KBM-7 (cell line): ENCODE measurements around the gene PARD6G.

Experiments used
- DNase-seq: peaks from one replicate; pipeline ENCODE4 v3.0.0-alpha.2; 2015
- in situ Hi-C: fragments of 300-500 bp; cut with MboI; formaldehyde crosslinking; loops from 2 replicates; pipeline ENCODE4 v1.14.3; 2020; ENCODE audit warnings: low sequenced_read_pairs, low pct_unique_long_range_greater_than_20kb, mixed read lengths

The PARD6G gene

DNA sequence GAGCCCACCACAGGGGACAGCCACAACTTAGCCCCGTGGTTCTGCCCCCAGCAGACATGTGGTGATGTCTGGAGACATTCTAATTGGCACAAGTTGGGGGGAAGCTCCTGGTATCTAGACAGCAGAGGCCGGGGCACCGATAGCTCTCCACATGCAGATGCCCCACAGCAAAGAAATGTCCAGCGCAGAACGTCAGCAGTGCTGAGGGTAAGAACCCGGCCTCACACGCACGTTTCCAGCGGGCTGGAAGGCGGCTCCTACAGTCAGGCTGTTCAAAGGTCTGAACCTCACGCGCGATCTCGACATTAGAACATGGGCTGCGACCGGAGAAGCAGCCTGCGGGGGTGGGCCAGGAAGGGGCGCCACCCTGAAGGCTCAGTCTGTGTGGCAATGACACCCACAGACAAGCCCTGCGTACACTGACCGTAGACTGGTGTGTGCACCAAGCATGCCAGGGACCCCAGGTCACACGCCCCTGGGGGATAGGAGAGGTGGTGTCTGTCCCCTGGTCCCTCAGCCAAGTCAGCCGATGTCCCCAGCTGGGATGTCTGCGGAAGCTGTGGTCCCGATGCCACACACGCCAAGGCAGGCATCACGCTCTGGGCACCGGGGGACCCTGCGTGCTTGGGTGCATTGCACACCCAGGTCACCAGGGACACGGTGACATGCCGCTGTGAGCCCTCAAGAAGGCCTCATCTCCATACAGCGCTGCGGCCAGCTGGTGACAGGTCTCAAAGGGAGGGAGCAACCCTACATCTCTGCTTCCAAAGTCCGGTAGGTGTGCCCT, 66.3 kb downstream of the PARD6G start:
- no peak for DNase-seq
- in situ Hi-C loops, result no loop called here

DNA sequence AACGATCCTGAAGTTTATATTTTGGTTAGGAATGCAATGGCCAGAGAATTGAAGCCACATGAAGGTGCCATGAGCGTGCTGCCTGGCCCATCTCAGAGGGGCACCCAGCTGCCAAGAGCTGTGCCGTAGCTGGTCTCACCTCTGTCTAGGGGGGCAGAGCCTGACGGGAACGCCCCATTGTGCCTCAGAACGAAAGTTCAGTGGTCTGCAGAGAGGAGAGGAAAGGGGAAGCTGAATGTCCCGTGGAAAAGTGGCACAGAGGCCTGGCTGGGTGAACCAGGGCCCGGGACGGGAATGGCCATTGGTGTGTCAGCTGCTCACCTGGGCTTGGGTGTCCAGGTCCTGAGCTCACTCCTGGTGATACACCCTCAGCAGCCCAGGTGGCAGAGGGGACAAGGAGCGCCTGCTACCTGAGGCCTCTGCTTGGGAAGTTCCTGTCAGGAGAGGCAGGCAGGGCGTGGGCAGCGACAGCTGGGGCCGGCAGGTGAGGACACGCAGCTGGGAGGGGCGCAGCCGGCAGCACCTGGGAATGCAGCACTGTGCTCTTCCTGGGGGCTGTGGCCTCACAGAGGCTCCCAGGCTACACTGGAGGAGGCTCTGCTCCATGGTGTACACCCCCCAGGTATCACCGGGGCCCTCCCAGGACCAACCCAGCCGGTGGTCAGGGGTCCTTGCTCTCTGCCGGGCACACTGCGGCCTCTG, 67.3 kb downstream of the PARD6G start:
- no peak for DNase-seq
- in situ Hi-C loops, result no loop called here

DNA sequence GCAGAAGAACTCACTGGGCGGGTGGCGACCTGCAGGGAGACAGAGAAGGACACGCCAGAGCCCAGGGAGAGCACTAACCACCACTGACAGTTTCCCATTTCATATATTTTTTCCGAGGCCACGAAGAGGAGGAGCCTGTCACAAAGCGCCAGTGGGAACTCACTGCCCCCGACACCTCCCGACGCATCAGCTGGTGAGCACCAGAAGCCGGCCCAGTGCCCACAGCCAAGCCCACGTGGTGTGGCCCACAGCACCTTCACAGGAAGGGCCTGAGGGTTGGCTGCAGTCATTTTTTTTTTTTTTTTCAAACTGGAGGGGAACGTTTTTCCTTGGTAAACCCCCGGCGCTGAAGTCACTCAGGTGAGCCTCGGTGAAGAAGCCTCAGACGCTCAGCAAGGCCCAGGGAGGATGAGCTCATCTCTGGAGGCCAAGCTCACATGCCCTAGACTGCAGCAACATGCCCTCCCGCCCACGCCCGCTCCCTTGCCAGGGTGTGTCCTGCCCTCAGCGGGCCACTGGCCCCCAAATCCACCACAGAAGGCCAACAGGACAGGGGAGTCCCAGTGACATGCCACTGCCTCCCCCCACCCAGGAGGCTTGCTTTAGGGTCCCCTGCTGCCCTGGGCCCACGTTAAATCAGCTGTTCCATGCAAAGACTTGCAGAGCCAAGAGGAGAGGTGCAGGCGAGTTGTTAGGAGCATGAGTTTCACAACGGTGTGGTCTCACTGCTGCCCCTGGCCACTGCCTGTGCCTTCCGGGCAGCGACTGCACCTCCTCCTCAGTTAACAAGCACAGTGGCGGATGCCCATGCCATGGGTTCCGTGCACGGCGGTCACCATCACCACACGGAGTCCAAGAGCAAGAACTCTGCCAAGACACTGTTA, 68.1 kb downstream of the PARD6G start:
- in situ Hi-C loops, result no loop called here
- no peak for DNase-seq

DNA sequence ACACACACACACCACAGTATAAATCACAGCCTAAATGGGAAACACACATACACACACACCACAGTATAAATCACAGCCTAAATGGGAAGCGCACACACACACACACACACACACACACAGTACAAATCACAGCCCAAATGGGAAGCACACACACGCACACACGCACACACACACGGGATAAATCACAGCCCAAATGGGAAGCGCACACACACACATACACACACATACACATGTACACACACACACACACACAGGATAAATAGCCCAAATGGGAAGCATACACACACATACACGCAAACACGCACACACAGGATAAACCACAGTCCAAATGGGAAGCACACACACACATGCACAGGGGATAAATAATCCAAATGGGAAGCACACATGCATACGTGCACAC, 70.2 kb downstream of the PARD6G start:
- no peak for DNase-seq
- in situ Hi-C loops, result no loop called here

DNA sequence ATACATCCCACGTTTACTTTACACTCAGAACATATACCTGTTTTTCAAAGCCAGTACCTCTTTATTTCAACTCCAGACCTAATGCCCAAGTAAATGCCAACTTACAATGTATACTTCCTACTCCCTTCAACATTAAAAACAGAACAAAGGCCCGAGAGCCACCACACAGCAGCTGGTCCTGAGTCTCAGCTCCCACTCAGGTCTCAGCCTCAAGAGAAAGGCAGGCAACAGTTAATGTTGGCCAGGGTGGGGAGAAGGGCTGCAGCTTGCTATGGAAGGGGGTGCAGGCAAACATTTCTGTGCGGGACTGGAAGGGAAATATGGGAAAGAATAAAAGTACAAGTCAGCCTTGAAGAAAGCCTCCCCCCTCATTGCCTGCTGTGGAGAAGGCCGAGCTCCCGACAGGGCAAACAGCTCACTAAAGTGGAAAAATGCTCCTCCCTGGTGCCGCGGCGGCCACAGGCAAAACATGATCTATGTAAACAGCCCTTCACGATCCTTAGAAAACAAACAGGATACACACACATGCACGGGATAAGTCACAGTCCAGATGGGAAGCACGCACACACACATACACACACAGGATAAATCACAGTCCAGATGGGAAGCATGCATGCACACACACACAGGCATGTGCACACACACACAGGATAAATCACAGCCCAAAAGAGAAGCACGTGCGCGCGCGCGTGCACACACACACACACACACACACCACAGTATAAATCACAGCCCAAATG, 70.8 kb downstream of the PARD6G start:
- no peak for DNase-seq
- in situ Hi-C loops, result no loop called here

DNA sequence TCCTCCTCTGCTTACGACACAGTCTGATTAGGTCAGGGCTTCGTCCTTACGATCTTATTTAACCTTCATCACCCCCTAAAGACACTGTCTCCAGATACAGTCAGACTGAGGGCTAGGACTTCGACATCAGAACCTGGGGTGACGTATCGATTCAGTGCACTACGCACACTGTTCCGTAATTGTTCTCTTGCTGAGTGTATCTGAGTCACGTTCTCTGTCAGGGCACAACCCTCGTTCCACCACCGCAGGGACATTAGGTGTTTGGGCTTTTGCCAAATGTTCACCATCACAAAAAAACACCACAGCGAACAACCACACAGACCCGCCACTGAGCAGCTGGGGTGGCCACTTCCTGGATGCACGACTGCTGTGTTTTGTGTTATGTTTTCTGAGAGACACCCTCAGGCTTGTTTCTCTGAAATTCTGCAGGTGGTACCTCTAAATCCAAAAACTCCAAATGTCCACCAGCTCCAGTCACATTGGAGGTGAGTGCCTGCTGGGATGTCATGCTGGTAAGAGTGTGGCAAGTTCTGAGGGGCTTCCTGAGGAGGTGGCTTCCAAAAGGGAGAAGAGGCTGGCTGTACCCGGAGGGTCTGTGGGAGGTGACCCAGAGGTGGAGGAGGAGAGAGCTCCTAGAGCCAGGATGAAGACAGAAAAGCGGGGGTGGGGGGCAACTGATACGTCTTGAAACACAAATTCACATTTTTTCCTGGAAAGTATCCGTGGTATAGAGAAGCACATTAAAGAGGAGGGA, 71.7 kb downstream of the PARD6G start:
- in situ Hi-C loops, result no loop called here
- DNase-seq, result peak; percentile 6

DNA sequence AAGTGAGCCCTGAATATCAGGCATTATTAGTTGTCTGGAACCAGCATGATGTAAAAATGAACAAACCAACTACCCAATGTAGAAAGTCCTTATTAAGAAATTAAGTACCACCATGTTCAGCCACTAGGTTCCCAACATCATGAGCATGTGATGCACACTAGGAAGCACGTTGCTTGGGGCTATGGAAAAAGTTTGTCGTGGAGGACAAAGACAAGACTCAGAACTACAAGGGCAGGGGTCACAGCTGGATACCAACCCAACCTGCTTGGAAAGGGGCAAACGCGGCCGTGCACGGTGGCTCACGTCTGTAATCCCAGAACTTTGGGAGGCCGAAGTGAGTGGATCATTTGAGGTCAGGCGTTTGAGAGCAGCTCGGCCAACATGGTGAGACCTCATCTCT, 74.3 kb downstream of the PARD6G start:
- in situ Hi-C loops, result no loop called here

DNA sequence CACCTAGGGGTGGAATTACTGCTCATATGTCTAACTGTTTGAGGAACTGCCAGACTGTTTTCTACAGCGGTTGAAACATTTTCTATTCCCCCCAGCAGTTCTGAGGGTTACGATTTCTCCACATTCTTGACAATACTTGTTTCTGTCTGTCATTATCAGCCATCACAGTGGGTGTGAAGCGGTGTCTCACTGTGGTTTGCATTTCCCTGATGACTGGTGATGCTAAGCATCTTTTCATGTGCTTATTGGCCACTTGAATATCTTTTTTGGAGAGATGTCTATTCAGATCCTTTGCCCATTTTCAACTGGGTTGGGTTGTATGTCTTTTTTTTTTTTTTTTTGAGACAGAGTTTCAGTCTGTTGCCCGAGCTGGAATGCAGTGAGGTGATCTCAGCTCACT, 75.3 kb downstream of the PARD6G start:
- no peak for DNase-seq
- in situ Hi-C loops, result no loop called here

More for the DNA sequence above, 74.3 kb downstream of the PARD6G start:
- no peak for DNase-seq

DNA sequence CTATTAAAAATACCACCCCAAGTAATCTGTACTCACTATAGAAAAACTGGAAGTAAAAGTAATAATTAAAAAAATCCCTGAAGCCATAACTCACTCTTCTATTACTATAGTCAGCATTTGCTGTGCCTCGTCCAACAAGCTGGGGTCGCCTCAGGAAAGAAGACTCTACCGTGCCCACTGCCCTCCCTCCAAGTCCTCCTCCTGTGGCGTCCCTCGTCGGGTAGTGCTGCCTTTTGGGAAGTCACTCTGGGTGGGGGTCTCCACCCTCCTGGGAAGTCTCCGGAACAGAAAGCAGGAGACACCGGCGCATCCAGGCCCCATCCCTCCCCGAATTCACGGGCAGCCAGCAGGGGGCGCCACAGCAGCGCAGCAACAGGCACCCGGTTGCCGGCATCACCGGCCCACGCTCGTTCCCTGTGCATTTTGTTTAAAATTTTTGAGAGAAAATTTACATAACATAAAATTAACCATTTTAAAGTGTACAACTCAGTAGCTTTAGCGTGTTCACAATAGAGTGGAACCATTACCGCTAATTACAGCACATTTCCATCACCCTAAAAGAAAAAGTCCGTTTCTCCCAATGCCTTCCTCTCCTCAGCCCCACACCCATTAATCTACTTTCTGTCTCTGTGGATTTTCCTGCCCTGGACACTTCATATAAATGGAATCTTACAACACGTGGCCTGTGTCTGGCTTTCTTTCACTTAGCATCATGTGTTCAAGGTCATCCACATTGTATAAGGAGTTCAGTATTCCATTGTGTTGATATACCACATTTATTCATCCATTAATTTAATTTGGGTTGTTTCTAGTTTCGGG, 76.1 kb downstream of the PARD6G start:
- in situ Hi-C loops, result no loop called here
- peak; percentile 62 for DNase-seq

DNA sequence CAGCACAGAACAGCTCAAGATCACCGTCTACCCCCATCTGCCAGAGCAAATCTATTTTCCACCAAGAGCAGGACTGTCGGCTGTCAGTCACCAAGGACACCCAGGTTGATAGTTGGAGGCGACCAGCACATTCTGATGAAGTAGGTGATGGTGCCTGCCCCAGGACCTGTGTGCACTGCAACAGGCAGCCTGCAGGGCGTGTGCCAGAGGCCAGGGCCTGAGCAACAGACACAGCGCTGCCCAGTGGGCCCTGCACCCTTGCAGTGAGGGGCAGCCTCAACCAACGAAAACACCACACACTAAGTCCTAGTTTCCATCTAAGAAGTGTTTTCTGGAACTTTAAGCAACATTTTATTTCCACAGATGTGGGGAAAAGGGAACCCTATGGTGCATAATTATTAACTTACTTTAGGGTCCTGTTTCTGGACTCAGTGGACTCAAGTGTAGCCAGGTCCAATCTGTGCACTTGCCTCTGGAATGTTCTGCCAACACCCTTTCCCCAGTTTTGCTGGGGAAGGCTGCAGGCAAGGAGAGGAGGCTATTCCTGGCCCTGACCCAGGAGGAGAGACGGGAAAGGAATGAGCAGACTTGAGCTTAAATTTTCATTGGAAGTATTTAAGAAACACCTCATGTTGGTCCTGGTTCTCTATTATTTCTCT, 76.8 kb downstream of the PARD6G start:
- in situ Hi-C loops, result no loop called here
- DNase-seq, result no peak

DNA sequence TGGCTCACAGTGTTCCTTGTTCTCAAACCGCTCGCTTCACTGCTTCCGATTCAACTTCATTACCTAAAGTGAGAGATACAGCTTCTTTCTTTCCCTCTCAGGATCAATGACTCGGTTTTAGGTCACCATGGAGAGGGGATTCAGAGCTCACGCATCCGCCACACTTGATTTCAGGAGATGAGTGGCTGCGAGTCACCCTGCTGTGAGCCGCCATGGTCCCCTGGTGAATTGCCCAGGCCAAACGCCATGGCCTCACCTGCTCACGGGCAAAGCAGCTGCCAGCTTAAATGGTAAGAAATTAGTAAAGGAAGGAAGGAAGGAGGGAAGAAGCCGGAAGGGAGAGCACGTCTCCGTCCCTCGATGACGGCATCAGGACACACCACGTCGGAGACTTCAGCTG, 77.7 kb downstream of the PARD6G start:
- no peak for DNase-seq
- in situ Hi-C loops, result no loop called here

DNA sequence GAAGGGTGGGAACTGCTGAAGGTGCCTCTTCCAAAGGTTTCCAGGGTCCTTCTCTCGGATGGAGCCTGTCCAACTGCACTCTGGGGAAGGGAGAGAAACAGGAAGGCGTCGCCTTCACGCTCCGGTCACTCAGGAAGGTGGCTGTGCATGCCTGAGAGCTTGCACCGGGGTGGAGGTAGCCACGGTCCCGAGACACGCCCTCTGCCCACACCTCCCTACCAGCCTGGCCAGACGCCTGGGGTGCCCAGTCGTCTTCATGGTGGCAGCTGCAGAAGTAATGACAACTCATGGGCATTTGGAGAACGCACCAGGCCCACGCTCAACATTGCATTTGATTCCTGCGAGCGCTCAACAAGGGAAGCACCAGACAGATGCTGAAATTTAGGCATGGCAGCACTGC, 78.3 kb downstream of the PARD6G start:
- no peak for DNase-seq
- in situ Hi-C loops, result no loop called here

DNA sequence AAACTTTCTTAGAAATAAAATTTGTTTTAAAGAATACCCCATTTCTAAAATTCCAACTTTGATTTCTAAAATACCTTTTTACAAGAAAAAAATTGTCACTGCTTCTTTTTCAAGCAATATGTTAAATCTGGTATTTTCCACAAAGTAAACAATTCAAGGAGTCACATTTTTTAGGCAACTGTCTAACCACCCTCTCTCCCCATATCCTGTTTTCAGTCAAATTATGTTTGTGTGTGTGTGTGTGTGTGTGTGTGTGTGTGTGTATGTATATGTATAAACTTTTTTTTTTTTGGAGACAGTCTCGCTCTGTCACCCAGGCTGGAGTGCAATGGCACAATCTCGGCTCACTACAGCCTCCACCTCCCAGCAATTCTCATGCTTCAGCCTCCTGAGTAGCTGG, 79.0 kb downstream of the PARD6G start:
- in situ Hi-C loops, result no loop called here
- DNase-seq, result no peak

DNA sequence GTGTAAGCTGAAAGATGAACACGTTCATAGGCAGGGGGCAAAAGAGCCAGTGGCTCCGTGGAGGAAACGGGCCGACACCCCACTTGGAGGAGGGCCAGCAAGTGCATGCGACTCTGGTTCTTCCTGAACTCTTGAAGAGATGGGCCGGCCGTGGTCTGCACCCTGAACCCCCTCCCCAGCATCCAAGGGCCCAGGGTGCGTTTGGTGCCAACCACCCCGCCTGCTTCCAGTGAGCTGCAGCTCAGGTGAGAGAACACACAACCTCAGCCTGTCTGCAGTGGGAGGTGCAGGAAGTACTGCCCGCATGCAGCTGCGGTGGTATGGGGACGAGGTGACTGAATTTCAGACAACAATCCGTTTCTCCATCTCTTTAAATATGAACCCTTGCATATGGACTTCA, 79.4 kb downstream of the PARD6G start:
- in situ Hi-C loops, result no loop called here
- DNase-seq, result no peak

DNA sequence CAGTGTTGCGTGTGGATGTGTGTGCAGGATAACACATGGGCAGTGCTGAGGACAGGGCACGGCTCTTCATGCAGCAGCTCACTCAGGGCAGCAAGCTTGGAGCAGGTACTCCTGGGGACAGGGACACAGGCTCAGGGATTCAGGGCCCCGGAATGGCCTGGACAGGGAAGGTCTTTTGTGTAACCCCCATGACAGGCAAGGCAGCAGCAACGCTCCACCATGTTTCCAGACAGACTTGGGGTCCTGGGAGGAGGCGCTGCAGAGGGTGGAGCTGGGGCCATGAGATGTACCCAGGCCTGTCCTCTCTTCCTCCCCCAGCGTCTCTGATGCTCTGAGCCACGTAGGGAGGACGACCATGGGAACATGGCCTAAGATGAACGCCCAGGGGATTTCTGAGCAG, 80.0 kb downstream of the PARD6G start:
- in situ Hi-C loops, result no loop called here
- DNase-seq, result no peak

DNA sequence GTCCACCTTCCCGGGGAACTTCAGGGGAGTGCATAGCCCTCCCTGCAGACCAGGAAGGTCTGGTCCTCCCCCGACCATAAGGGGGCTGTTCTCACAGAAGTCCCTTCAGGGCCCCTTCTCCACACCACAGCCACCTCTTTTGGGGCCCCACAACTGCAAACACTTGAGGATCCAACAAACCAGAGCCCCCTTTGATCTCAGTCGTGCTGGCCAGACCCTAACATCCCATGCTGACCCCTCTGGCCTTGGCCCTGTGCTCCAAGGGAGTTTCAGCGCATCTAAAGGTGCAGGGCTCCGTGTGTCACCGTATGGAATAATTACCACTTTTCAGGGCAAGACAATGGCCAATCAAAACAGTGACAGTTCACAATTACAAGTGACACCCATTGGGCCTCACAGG, 80.6 kb downstream of the PARD6G start:
- no peak for DNase-seq
- in situ Hi-C loops, result no loop called here

DNA sequence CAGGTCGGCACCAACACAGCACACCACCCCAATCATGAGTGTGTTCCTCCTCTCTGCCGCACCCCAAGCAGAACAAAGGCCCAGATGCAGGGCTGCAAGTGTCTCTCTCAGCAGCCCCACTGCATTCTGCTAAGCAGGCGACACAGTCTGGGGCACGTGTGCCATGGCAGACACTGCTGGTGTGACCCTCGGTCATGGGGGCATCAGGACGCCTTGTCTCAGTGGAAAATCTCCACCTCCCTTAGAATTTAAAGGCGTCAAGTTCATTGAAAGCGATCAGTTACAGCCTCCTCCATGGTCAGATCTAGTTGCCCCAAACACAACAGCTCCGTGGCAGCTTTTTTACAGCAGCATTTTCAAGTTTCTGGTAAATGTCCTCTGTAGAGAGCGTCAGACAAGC, 81.1 kb downstream of the PARD6G start:
- in situ Hi-C loops, result no loop called here
- DNase-seq, result no peak
